HG02852 (cell line): ENCODE measurements around the gene OCA2.

ENCODE experiments used
- ATAC-seq: cut with Tn5 transposase; IDR thresholded peaks from one replicate; pipeline ENCODE4 v1.9.1; 2021; ENCODE audit warnings: mild to moderate bottlenecking, moderate library complexity; ENCODE audit not compliant: unreplicated experiment

The OCA2 gene

DNA sequence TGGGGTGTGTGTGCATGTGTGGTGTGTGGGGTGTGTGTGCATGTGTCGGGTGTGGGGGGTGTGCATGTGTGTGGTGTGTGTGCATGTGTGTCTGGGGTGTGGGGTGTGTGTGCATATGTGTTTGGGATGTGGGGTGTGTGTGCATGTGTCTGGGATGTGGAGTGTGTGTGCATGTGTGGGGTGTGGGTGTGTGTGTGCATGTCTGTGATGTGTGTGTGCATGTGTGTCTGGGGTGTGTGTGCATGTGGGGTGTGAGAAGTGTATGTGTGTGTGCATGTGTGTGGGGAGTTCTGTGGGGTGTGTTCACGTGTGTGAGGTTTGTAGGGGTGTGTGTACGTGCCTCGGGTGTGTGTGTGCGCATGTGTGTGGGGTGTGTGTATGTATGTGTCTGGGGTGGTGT lies 6.7 kb upstream of the OCA2 start:
- ATAC-seq = no peak

DNA sequence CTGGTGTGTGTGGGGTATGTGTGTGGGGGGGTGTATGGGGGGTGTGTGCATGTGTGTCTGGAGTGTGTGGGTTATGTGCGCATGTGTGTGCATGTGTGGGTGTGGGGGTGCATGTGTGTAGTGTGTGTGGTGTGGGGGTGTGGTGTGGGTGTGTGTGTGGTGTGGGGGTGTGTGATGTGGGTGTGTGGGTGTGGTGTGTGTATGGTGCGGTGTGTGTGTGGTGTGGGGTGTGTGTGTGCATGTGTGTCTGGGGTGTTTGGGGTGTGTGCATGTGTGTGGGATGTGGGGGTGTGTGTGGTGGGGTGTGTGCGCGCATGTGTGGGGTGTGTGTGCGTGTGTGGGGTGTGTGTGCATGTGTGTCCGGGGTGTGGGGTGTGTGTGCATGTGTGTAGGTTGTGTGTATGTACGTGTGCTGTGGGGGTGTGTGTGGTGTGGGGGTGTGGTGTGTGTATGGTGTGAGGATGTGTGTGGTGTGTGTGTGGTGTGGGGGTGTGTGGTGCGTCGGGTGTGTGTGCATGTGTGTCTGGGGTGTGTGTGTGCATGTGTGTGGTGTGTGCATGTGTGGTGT lies 6.2 kb upstream of the OCA2 start:
- ATAC-seq = no peak

DNA sequence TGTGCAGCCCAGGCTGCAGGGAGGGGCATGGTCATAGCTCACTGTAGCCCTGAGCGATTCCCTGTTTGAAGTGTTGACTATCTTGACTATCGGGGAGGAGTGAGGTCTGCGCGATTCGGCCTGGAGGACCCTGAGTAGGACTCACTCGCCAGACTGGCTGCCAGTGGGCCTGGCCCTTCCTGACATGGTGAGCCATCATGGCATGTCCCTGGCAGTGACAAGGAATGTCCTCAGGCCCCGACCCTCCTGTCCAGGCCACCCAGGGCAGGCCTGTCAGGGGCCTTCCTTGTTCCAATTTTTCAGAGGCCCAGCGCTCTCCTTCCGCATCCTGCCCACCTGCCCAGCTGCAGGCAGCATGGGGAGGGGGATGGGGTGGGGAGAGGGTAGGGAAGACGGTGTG lies 5.2 kb upstream of the OCA2 start:
- ATAC-seq = no peak

GRCh38 chr15:28103831-28104230 lies 4.7 kb upstream of the OCA2 start:
- ATAC-seq = no peak

- ATAC-seq = no peak
These were observed 2.9 kb upstream of the OCA2 start for GRCh38 chr15:28101983-28102441.

DNA sequence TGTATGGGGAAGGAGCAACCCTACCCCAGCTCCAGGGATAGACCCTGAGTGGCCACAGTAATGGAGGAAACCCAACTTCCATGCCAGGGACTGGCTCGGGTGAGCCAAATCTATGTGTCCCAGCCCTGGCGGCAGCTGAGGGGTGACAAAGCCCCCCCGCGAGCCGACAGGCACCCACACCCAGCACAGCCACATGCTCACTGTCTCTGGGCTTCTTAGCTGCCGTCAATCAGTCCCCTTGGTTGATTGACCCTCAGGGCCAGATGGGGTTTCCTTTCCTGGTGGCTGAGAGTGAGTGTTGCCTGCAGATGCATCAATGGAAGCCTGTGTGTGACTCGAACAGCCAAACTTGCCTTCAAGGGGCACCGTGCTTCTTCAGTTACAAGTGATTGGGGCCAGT lies 2.1 kb upstream of the OCA2 start:
- no peak for ATAC-seq

DNA sequence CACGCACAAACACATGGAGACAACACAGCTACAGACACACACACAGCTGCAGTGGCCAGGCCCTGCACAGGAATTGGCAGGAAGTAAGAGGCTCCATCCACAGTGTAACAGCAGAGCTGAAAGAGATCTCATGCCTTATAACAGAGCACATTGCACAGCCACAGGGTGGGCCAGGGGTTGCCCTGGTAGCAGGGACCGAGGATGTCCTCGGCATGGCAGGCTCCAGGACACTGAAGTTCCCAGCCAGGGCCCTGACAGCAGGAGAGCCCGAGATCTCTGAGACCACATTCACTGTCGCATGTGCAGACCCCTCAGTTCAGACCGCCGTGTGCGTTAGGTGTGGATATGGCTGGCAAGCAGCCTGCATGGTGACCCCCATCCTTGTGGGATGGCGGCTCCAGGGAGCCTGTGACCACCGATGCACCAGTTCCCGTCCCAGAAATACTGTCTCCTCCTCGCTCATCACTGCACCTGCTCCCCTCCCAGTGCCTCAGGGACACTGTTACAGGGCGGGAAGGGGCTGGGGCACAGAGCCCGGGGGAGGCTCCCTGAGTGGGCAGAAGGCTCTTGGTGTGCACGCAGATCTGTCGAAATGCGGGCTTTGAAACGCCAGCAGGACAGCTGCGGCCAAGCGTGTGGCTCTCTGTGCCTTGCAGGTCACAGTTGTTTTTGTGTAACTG lies 1.5 kb upstream of the OCA2 start:
- no peak for ATAC-seq

GRCh38 chr15:28099555-28100140 lies 533 bp upstream of the OCA2 start:
- ATAC-seq = no peak

GRCh38 chr15:28098360-28098765 lies 752 bp downstream of the OCA2 start:
- no peak for ATAC-seq

GRCh38 chr15:28097656-28098359 lies 1.3 kb downstream of the OCA2 start:
- no peak for ATAC-seq

DNA sequence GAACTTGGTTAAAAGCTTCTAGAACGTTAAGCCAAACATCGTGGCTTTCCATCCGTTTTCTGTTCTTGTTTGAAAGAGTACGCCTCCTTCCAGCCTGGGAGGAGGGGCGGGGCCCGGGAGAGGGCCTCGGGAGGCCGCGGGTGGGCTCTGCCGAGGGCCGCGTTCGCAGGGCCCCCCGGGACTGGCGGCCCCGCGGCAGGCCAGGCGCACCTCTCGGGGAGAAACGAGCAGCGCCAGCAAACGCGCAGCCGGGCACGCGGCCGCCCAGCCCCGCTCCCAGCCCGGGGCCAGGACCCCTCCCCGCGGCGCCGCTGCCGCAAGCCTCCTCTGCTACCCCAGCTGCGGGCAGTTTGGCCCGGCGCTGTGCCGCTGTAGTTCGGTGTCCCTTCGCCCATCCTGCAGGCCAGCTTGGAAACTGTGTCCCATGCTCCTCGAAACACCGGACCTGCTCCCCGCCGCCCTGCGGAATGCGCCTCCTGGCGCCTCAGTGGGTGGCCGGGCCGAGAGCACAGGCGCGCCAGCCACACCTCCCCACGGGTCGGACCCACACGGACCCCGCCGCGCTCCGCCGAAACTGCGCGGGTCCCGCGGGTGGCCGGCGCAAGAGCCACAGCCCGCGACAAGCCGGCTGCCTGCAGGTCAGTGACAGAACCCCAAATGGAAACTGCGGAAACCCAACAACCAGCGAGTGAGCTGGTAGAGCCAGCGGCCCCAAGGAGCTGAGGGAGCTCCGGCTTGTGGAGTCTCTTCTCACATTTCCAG lies 2.3 kb downstream of the OCA2 start:
- ATAC-seq = no peak

DNA sequence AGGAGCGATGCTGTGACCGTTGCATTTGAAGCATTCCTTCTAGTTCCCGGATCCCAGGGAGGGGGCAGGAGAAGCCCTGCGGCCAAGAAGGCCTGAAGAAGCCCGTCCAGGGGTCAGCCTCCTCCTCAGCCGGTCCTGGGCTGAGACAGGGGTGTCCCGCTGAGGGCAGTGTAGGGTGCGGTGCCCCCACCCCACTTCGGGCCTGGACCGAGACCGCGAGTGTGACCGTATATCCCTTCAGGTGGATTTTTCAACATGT lies 2.8 kb downstream of the OCA2 start:
- ATAC-seq = peak; percentile 7

GRCh38 chr15:28094732-28095521 lies 4.2 kb downstream of the OCA2 start:
- ATAC-seq = no peak

GRCh38 chr15:28093752-28094535 lies 5.2 kb downstream of the OCA2 start:
- ATAC-seq = no peak

GRCh38 chr15:28091313-28091712 lies 7.8 kb downstream of the OCA2 start:
- no peak for ATAC-seq

DNA sequence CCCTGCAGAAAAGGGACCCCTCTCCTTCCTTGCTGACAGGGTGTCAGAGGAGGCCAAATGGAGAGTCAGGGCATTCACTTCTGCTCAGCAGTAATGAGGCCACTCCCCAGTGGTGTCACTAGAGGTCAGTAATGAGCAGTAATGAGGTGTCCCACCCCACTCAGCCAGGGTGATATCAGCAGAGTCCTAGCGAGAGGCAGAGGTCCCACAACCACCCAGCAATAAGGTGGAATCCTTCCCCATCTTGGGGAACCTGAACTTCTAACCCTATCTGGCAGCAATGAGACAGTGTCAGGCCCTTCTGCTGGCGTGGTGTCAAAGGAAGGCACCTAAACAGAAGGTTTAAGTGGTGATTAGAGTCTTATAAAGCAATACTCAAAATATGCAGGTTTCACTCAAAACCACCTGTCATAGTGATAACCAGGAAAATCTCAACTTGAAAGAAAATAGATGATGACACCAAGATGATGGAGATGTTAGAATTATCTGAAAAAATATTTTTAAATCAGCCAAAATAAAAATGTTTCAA lies 12.9 kb downstream of the OCA2 start:
- peak; percentile 92 for ATAC-seq

- peak; percentile 12 for ATAC-seq
These were observed 13.5 kb downstream of the OCA2 start for GRCh38 chr15:28085489-28086174.

DNA sequence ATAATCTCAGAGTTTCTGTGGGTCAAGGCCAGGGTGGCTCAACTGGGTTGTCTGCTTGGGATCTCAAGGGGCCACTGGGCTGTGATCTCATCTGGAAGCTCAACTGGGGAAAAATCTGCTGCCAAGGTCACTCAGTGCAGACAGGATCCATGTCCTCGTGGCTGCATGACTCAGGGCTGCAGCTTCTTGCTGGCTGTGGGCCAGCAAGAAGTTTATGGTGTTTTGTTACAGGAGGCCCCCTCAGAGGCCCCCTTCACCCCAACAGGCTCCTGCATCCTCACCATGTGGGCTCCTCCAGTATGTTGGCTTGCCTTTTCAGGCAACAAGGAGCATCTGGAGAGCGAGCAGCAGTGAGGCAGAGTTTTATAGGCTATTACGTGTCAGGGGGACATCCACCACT lies 14.6 kb downstream of the OCA2 start:
- ATAC-seq = no peak
